ENCODE data around the gene APLP2. TPM values are rescaled to one million over a fixed set of nuclear protein-coding genes. Genes with fewer than 3 reads are reported as not detected.

Gene APLP2
- total RNA-seq, 1 donor from 2014 or later = 976 TPM

- no peak for DNase-seq (ENCODE audit: low read depth, low spot score)
Observed at GRCh38 chr11:130055617-130056016, 14.1 kb upstream of the APLP2 start.

GRCh38 chr11:130061017-130061416, 8.7 kb upstream of the APLP2 start:
- DNase-seq (ENCODE audit: low read depth, low spot score) = no peak

GRCh38 chr11:130062026-130062425, 7.7 kb upstream of the APLP2 start:
- DNase-seq (ENCODE audit: low read depth, low spot score) = no peak

GRCh38 chr11:130063451-130063850, 6.2 kb upstream of the APLP2 start:
- no peak for DNase-seq (ENCODE audit: low read depth, low spot score)

- no peak for DNase-seq (ENCODE audit: low read depth, low spot score)
Observed at GRCh38 chr11:130064596-130064995, 5.1 kb upstream of the APLP2 start.

- no peak for DNase-seq (ENCODE audit: low read depth, low spot score)
Observed at GRCh38 chr11:130066338-130066737, 3.4 kb upstream of the APLP2 start.

- DNase-seq (ENCODE audit: low read depth, low spot score) = no peak
Observed at GRCh38 chr11:130068546-130068985, 1.1 kb upstream of the APLP2 start.

GRCh38 chr11:130068986-130069658, 572 bp upstream of the APLP2 start:
- peak; percentile 71 for DNase-seq (ENCODE audit: low read depth, low spot score)

GRCh38 chr11:130070109-130070845, 583 bp downstream of the APLP2 start:
- DNase-seq (ENCODE audit: low read depth, low spot score) = no peak

GRCh38 chr11:130070846-130071200, 1.1 kb downstream of the APLP2 start:
- DNase-seq (ENCODE audit: low read depth, low spot score) = no peak

GRCh38 chr11:130071211-130071712, 1.6 kb downstream of the APLP2 start:
- no peak for DNase-seq (ENCODE audit: low read depth, low spot score)

- DNase-seq (ENCODE audit: low read depth, low spot score) = no peak
Observed at GRCh38 chr11:130074736-130075135, 5.0 kb downstream of the APLP2 start.

- DNase-seq (ENCODE audit: low read depth, low spot score) = no peak
Observed at GRCh38 chr11:130076778-130077481, 7.2 kb downstream of the APLP2 start.

GRCh38 chr11:130077671-130078070, 8.0 kb downstream of the APLP2 start:
- no peak for DNase-seq (ENCODE audit: low read depth, low spot score)

- no peak for DNase-seq (ENCODE audit: low read depth, low spot score)
Observed at GRCh38 chr11:130078080-130078479, 8.4 kb downstream of the APLP2 start.

- no peak for DNase-seq (ENCODE audit: low read depth, low spot score)
Observed at GRCh38 chr11:130085671-130086290, 16.1 kb downstream of the APLP2 start.

- DNase-seq (ENCODE audit: low read depth, low spot score) = no peak
Observed at GRCh38 chr11:130086669-130087068, 17.0 kb downstream of the APLP2 start.

GRCh38 chr11:130087294-130087926, 17.7 kb downstream of the APLP2 start:
- no peak for DNase-seq (ENCODE audit: low read depth, low spot score)

GRCh38 chr11:130088217-130088616, 18.5 kb downstream of the APLP2 start:
- no peak for DNase-seq (ENCODE audit: low read depth, low spot score)

- DNase-seq (ENCODE audit: low read depth, low spot score) = no peak
Observed at GRCh38 chr11:130088919-130089673, 19.4 kb downstream of the APLP2 start.

- DNase-seq (ENCODE audit: low read depth, low spot score) = no peak
Observed at GRCh38 chr11:130089674-130090073, 20.0 kb downstream of the APLP2 start.
